Mesenchymal stem cell (in vitro differentiated cells and primary cell): Measurements from ENCODE around the gene PDGFD.

Experiments
- DNase-seq: peaks from one replicate; pipeline ENCODE4 v3.0.0-alpha.2; 2013
- H2AFZ ChIP-seq: one replicate; pipeline ENCODE4 v1.6.1; 2013; ENCODE audit warnings: low read depth, mild to moderate bottlenecking, control low read depth, inconsistent platforms, low read length, moderate library complexity
- H2AK5ac ChIP-seq: 2 replicates; pipeline ENCODE4 v1.6.1; 2013; ENCODE audit warnings: low read length, moderate library complexity, mild to moderate bottlenecking, inconsistent platforms; ENCODE audit not compliant: severe bottlenecking
- H2BK120ac ChIP-seq: one replicate; pipeline ENCODE4 v1.6.1; 2013; ENCODE audit warnings: low read depth, mild to moderate bottlenecking, inconsistent platforms, low read length, moderate library complexity
- H2BK12ac ChIP-seq, 2 experiments: one replicate each; pipeline ENCODE4 v1.6.1; 2013; ENCODE audit warnings: inconsistent platforms in 2 of 2, low read length in 2 of 2, mild to moderate bottlenecking in 2 of 2, moderate library complexity in 2 of 2, control low read depth in 1 of 2
- H2BK15ac ChIP-seq: one replicate; pipeline ENCODE4 v1.6.1; 2013; ENCODE audit warnings: mild to moderate bottlenecking, low read depth, inconsistent platforms; ENCODE audit not compliant: poor library complexity, severe bottlenecking
- H2BK5ac ChIP-seq: 2 replicates; pipeline ENCODE4 v1.6.1; 2013; ENCODE audit warnings: low read depth, mild to moderate bottlenecking, low read length, control low read depth, inconsistent platforms; ENCODE audit not compliant: poor library complexity, severe bottlenecking
- H3K14ac ChIP-seq, 2 experiments: one replicate each; pipeline ENCODE4 v1.6.1; 2013; ENCODE audit warnings: inconsistent platforms in 2 of 2, low read length in 2 of 2, control low read depth in 1 of 2, mild to moderate bottlenecking in 1 of 2, moderate library complexity in 1 of 2
- H3K18ac ChIP-seq, 2 experiments: one replicate each; pipeline ENCODE4 v1.6.1; 2013; ENCODE audit warnings: inconsistent platforms in 2 of 2, low read length in 2 of 2, control low read depth in 1 of 2, low read depth in 1 of 2, mild to moderate bottlenecking in 1 of 2
- H3K23ac ChIP-seq, 2 experiments: one replicate each; pipeline ENCODE4 v1.6.1; 2013; ENCODE audit warnings: inconsistent platforms in 2 of 2, low read length in 2 of 2, mild to moderate bottlenecking in 2 of 2, moderate library complexity in 2 of 2, control low read depth in 1 of 2
- H3K27ac ChIP-seq: 2 replicates; pipeline ENCODE4 v1.5.1; 2013; ENCODE audit warnings: mild to moderate bottlenecking, moderate library complexity, low read length, control low read depth, inconsistent platforms; ENCODE audit not compliant: poor library complexity, severe bottlenecking
- H3K27me3 ChIP-seq, 2 experiments: 2 replicates each; pipeline versions ENCODE4 v1.6.1 to v1.7.0; 2013; ENCODE audit warnings: low read length in 2 of 2, mild to moderate bottlenecking in 2 of 2, moderate library complexity in 2 of 2, control low read depth in 1 of 2, inconsistent platforms in 1 of 2; ENCODE audit not compliant: control insufficient read depth in 1 of 2, insufficient read depth in 1 of 2
- H3K36me3 ChIP-seq, 2 experiments: 2 replicates each; pipeline versions ENCODE4 v1.6.1 to v1.7.0; 2013; ENCODE audit warnings: low read length in 2 of 2, control low read depth in 1 of 2, inconsistent platforms in 1 of 2, low read depth in 1 of 2, mild to moderate bottlenecking in 1 of 2; ENCODE audit not compliant: insufficient read depth in 2 of 2, control insufficient read depth in 1 of 2
- H3K4ac ChIP-seq, 2 experiments: one replicate each; pipeline ENCODE4 v1.6.1; 2013; ENCODE audit warnings: inconsistent platforms in 2 of 2, low read length in 2 of 2, mild to moderate bottlenecking in 2 of 2, moderate library complexity in 2 of 2, control low read depth in 1 of 2, low read depth in 1 of 2
- H3K4me1 ChIP-seq: 2 replicates; pipeline ENCODE4 v1.6.1; 2013; ENCODE audit warnings: low read depth, low read length, control low read depth; ENCODE audit not compliant: control insufficient read depth, insufficient read depth
- H3K4me2 ChIP-seq: 2 replicates; pipeline ENCODE4 v1.6.1; 2013; ENCODE audit warnings: low read length, mild to moderate bottlenecking, inconsistent platforms; ENCODE audit not compliant: poor library complexity, severe bottlenecking
- H3K4me3 ChIP-seq, 2 experiments: 2 replicates each; pipeline versions ENCODE4 v1.5.1 to v1.7.0; 2013; ENCODE audit warnings: low read length in 2 of 2, mild to moderate bottlenecking in 2 of 2, control low read depth in 1 of 2, low read depth in 1 of 2; ENCODE audit not compliant: insufficient read depth in 1 of 2
- H3K79me1 ChIP-seq: replicated peaks from 2 replicates; pipeline ENCODE4 v1.6.1; 2013; ENCODE audit warnings: mild to moderate bottlenecking, control low read depth, low read length, inconsistent platforms; ENCODE audit not compliant: poor library complexity, severe bottlenecking
- H3K9ac ChIP-seq: 2 replicates; pipeline ENCODE4 v1.7.0; 2013; ENCODE audit warnings: mild to moderate bottlenecking, low read length, moderate library complexity
- H3K9me3 ChIP-seq: 2 replicates; pipeline ENCODE4 v1.7.0; 2013; ENCODE audit warnings: mild to moderate bottlenecking, low read length; ENCODE audit not compliant: control insufficient read depth
- H4K8ac ChIP-seq: one replicate; pipeline ENCODE4 v1.6.1; 2013; ENCODE audit warnings: inconsistent platforms, mild to moderate bottlenecking, low read length, moderate library complexity
- H4K91ac ChIP-seq: one replicate; pipeline ENCODE4 v1.6.1; 2013; ENCODE audit warnings: mild to moderate bottlenecking, low read length, inconsistent platforms
- whole genome bisulfite sequencing: methylation state at CpG from one replicate; pipeline ENCODE4 v1.1.7; 2013; ENCODE audit warnings: mixed read lengths; 5-methylcytosine and 5-hydroxymethylcytosine counted together

The PDGFD gene

GRCh38 chr11:103904324-103904667 is 259.7 kb downstream of the PDGFD start:
- WGBS, result 50% methylated on average over 1 of the region's 3 CpGs
- no peak for DNase-seq
- Histone ChIP-seq H2BK5ac (no peak overlapping the region), H3K9me3 (no peaks in the 10 kb centered on the region), H3K18ac (no peak overlapping the region), H2BK12ac (no peak overlapping the region), H2BK15ac (no peak overlapping the region), H4K91ac (no peak overlapping the region), H2AK5ac (no peak overlapping the region), H2BK120ac (no peak overlapping the region), H3K14ac (no peak overlapping the region), H2AFZ (no peak overlapping the region), H3K27ac (no peak overlapping the region), H3K4me2 (no peak overlapping the region), H3K23ac (no peak overlapping the region), H4K8ac (no peak overlapping the region), H3K4me3 (no peak overlapping the region), H3K4me1 (no peaks in the 10 kb centered on the region), H3K27me3 (no peaks in the 10 kb centered on the region), H3K4ac (no peak overlapping the region), H3K9ac (no peak overlapping the region), H3K36me3 (no peaks in the 10 kb centered on the region), H3K79me1 (no peaks in the 10 kb centered on the region)

- no peak overlapping the region for H2AFZ ChIP-seq
- H3K4ac ChIP-seq, result no peak overlapping the region
- H3K36me3 ChIP-seq, result no peaks in the 10 kb centered on the region
- H2AK5ac ChIP-seq, result no peak overlapping the region
- DNase-seq, result no peak
- no peak overlapping the region for H2BK120ac ChIP-seq
- no peak overlapping the region for H3K9ac ChIP-seq
- H3K18ac ChIP-seq, result no peak overlapping the region
- no peak overlapping the region for H3K4me3 ChIP-seq
- no peak overlapping the region for H2BK5ac ChIP-seq
- no peak overlapping the region for H2BK15ac ChIP-seq
- H4K8ac ChIP-seq, result no peak overlapping the region
- H3K14ac ChIP-seq, result no peak overlapping the region
- WGBS, result 89% methylated on average over 1 of the region's 2 CpGs
- H3K9me3 ChIP-seq, result no peaks in the 10 kb centered on the region
- H3K4me2 ChIP-seq, result no peak overlapping the region
- no peak overlapping the region for H2BK12ac ChIP-seq
- no peaks in the 10 kb centered on the region for H3K79me1 ChIP-seq
- no peak overlapping the region for H3K23ac ChIP-seq
- no peaks in the 10 kb centered on the region for H3K27me3 ChIP-seq
- H3K4me1 ChIP-seq, result no peaks in the 10 kb centered on the region
- H3K27ac ChIP-seq, result no peak overlapping the region
- H4K91ac ChIP-seq, result no peak overlapping the region
Measured at GRCh38 chr11:103903621-103904323, 260.2 kb downstream of the PDGFD start.

- Histone ChIP-seq H3K79me1 (no peaks in the 10 kb centered on the region), H3K14ac (no peak overlapping the region), H2AFZ (no peak overlapping the region), H4K8ac (no peak overlapping the region), H2BK12ac (no peak overlapping the region), H3K23ac (no peak overlapping the region), H3K36me3 (no peaks in the 10 kb centered on the region), H3K4ac (no peak overlapping the region), H3K27me3 (no peaks in the 10 kb centered on the region), H3K9me3 (no peaks in the 10 kb centered on the region), H3K18ac (no peak overlapping the region), H3K4me1 (no peaks in the 10 kb centered on the region), H3K4me2 (no peak overlapping the region), H2BK5ac (no peak overlapping the region), H3K9ac (no peak overlapping the region), H2BK120ac (no peak overlapping the region), H3K4me3 (no peak overlapping the region), H2BK15ac (no peak overlapping the region), H2AK5ac (no peak overlapping the region), H4K91ac (no peak overlapping the region), H3K27ac (no peak overlapping the region)
- 92% methylated on average over 1 of the region's 1 CpG for WGBS
- no peak for DNase-seq
Measured at GRCh38 chr11:103902994-103903393, 261.0 kb downstream of the PDGFD start.

GRCh38 chr11:103901656-103902055 is 262.3 kb downstream of the PDGFD start:
- H2BK12ac ChIP-seq, result no peak overlapping the region
- H3K27ac ChIP-seq, result no peak overlapping the region
- 80% methylated on average over 1 of the region's 1 CpG for WGBS
- H2BK15ac ChIP-seq, result no peak overlapping the region
- no peak overlapping the region for H2BK5ac ChIP-seq
- H3K9ac ChIP-seq, result no peak overlapping the region
- no peaks in the 10 kb centered on the region for H3K9me3 ChIP-seq
- H4K91ac ChIP-seq, result no peak overlapping the region
- no peak overlapping the region for H3K4ac ChIP-seq
- no peak overlapping the region for H2AK5ac ChIP-seq
- no peak for DNase-seq
- H3K14ac ChIP-seq, result no peak overlapping the region
- H3K4me1 ChIP-seq, result no peaks in the 10 kb centered on the region
- no peaks in the 10 kb centered on the region for H3K27me3 ChIP-seq
- no peaks in the 10 kb centered on the region for H3K79me1 ChIP-seq
- peak overlapping the region; percentile 19 for H2BK120ac ChIP-seq
- H2AFZ ChIP-seq, result no peak overlapping the region
- H3K4me3 ChIP-seq, result no peak overlapping the region
- no peak overlapping the region for H4K8ac ChIP-seq
- H3K36me3 ChIP-seq, result no peaks in the 10 kb centered on the region
- no peak overlapping the region for H3K18ac ChIP-seq
- H3K23ac ChIP-seq, result no peak overlapping the region
- no peak overlapping the region for H3K4me2 ChIP-seq
